ENCODE measurements around the gene CLPTM1.

CLPTM1 gene

GRCh38 chr19:45023048-45023447, 67.9 kb downstream of the CLPTM1 start:
- Mint-ChIP-seq H3K27ac (no peak overlapping the region), H3K9me3 (no peaks in the 10 kb centered on the region), H3K4me1 (no peaks in the 10 kb centered on the region), H3K36me3 (ENCODE audit: low read depth) (peaks cover 3% of the 10 kb centered on the region), H3K4me3 (no peak overlapping the region), H3K27me3 (ENCODE audit: low read depth) (no peaks in the 10 kb centered on the region)
- TF ChIP-seq CTCF (IDR thresholded peaks at IDR 0.05; ENCODE audit: unreplicated experiment in 3 of 3): no peak

GRCh38 chr19:45025264-45025663, 70.1 kb downstream of the CLPTM1 start:
- Mint-ChIP-seq H3K4me1 (no peaks in the 10 kb centered on the region), H3K36me3 (ENCODE audit: low read depth) (peaks cover 6% of the 10 kb centered on the region), H3K27ac (no peak overlapping the region), H3K27me3 (ENCODE audit: low read depth) (no peaks in the 10 kb centered on the region), H3K4me3 (no peak overlapping the region), H3K9me3 (no peaks in the 10 kb centered on the region)
- TF ChIP-seq CTCF (IDR thresholded peaks at IDR 0.05; ENCODE audit: unreplicated experiment in 3 of 3): no peak

- H3K27me3 Mint-ChIP-seq (ENCODE audit: low read depth): no peaks in the 10 kb centered on the region
- peaks cover 15% of the 10 kb centered on the region for H3K36me3 Mint-ChIP-seq (ENCODE audit: low read depth)
- H3K4me3 Mint-ChIP-seq: no peak overlapping the region
- H3K9me3 Mint-ChIP-seq: no peaks in the 10 kb centered on the region
- no peak for TF ChIP-seq CTCF (IDR thresholded peaks at IDR 0.05; ENCODE audit: unreplicated experiment in 3 of 3)
- no peaks in the 10 kb centered on the region for H3K4me1 Mint-ChIP-seq
- H3K27ac Mint-ChIP-seq: no peak overlapping the region
Observed at GRCh38 chr19:45027371-45027770, 72.2 kb downstream of the CLPTM1 start.

GRCh38 chr19:45030825-45031224, 75.6 kb downstream of the CLPTM1 start:
- no peaks in the 10 kb centered on the region for H3K9me3 Mint-ChIP-seq
- no peaks in the 10 kb centered on the region for H3K27me3 Mint-ChIP-seq (ENCODE audit: low read depth)
- no peak for TF ChIP-seq CTCF (IDR thresholded peaks at IDR 0.05; ENCODE audit: unreplicated experiment in 3 of 3)
- no peak overlapping the region for H3K4me3 Mint-ChIP-seq
- H3K4me1 Mint-ChIP-seq: no peaks in the 10 kb centered on the region
- peaks cover 25% of the 10 kb centered on the region for H3K36me3 Mint-ChIP-seq (ENCODE audit: low read depth)
- H3K27ac Mint-ChIP-seq: no peak overlapping the region

- H3K9me3 Mint-ChIP-seq: no peaks in the 10 kb centered on the region
- H3K4me3 Mint-ChIP-seq: no peak overlapping the region
- H3K36me3 Mint-ChIP-seq (ENCODE audit: low read depth): peaks cover 23% of the 10 kb centered on the region
- H3K27ac Mint-ChIP-seq: no peak overlapping the region
- H3K4me1 Mint-ChIP-seq: no peaks in the 10 kb centered on the region
- TF ChIP-seq CTCF (IDR thresholded peaks at IDR 0.05; ENCODE audit: unreplicated experiment in 3 of 3): no peak
- no peaks in the 10 kb centered on the region for H3K27me3 Mint-ChIP-seq (ENCODE audit: low read depth)
Observed at GRCh38 chr19:45032421-45032820, 77.2 kb downstream of the CLPTM1 start.

- no peak overlapping the region for H3K4me3 Mint-ChIP-seq
- H3K27me3 Mint-ChIP-seq (ENCODE audit: low read depth): no peaks in the 10 kb centered on the region
- no peaks in the 10 kb centered on the region for H3K9me3 Mint-ChIP-seq
- no peak overlapping the region for H3K27ac Mint-ChIP-seq
- H3K36me3 Mint-ChIP-seq (ENCODE audit: low read depth): peaks cover 26% of the 10 kb centered on the region
- peaks cover 12% of the 10 kb centered on the region for H3K4me1 Mint-ChIP-seq
- no peak for TF ChIP-seq CTCF (IDR thresholded peaks at IDR 0.05; ENCODE audit: unreplicated experiment in 3 of 3)
Observed at GRCh38 chr19:45035755-45036154, 80.6 kb downstream of the CLPTM1 start.

All from nephron (organoid).